DND-41 (cell line): ENCODE measurements around the gene PLRG1.

Source experiments
- CTCF ChIP-seq: IDR thresholded peaks from 2 replicates; pipeline ENCODE4 v1.5.1; 2012; ENCODE audit warnings: borderline replicate concordance, low read length, moderate library complexity, mild to moderate bottlenecking; ENCODE audit not compliant: poor library complexity, severe bottlenecking; ENCODE audit errors: extremely low read depth
- EZH2 ChIP-seq: IDR thresholded peaks from 3 replicates; pipeline ENCODE4 v1.6.1; 2012; ENCODE audit warnings: borderline replicate concordance, low read depth, mild to moderate bottlenecking, moderate library complexity, low read length, inconsistent platforms; ENCODE audit not compliant: severe bottlenecking

GRCh38 chr4:154565704-154566103 lies 15.5 kb upstream of the PLRG1 start:
- TF ChIP-seq CTCF = no peak
- no peak for TF ChIP-seq EZH2
